ENCODE results near the gene FRA10AC1.

The FRA10AC1 gene

DNA sequence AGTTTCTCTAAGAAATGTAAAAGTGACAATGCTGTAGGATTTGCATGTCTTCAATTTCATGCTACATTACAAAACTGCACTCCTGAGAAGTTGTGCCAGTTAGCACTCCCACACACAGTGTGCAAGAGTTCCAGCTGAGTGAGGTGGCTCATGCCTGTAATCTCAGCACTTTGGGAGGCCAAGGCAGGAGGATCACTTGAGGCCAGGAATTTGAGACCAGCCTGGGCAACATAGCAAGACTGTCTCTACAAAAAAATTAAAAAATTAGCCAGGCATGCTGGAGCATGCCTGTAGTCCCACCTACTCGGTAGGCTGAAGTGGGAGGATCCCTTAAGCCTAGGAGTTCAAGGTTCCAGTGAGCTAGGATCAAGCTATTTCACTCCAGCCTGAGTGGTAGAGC, 44.6 kb downstream of the FRA10AC1 start:
- Histone ChIP-seq H3K27me3 (ENCODE audit: low read depth, low read length) (no peaks in the 10 kb centered on the region), H3K9me3 (ENCODE audit: insufficient read depth, low read length) (no peaks in the 10 kb centered on the region)

DNA sequence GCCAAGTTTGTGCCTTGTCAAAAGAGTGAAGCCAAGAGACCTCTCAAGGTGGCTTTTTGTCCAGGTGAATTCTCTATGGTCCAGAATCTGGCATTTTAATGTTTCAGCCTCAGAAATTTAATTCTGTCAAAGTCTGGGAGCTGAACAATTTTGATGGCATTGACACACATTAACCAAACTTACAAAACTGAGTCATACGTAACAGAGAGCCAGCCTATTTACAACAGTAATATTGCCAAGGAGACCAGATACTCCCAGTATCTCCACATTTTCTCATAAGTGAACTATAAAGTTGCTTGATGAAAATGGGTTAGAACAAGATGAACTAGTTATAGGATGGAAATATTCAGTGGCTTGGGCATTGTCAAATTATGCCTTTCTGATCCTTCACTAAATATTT, 46.2 kb downstream of the FRA10AC1 start:
- Histone ChIP-seq H3K36me3 (replicated peaks; ENCODE audit: low read depth, low read length) (no peaks in the 10 kb centered on the region), H4K20me1 (ENCODE audit: insufficient read depth, low read length) (no peaks in the 10 kb centered on the region), H3K27ac (ENCODE audit: low read length) (no peak overlapping the region), H3K9ac (ENCODE audit: low read length) (no peak overlapping the region), H3K4me2 (ENCODE audit: low read length) (no peak overlapping the region), H2AFZ (ENCODE audit: low read depth, low read length) (no peak overlapping the region), H3K27me3 (ENCODE audit: low read depth, low read length) (no peaks in the 10 kb centered on the region), H3K4me3 (ENCODE audit: low read length) (no peak overlapping the region), H3K4me1 (ENCODE audit: low read length) (no peaks in the 10 kb centered on the region), H3K9me3 (ENCODE audit: insufficient read depth, low read length) (no peaks in the 10 kb centered on the region), H3K79me2 (ENCODE audit: low read length) (no peaks in the 10 kb centered on the region)
- TF ChIP-seq EZH2phosphoT487 (IDR thresholded peaks at IDR 0.05; ENCODE audit: low read depth), result no peak
- TF ChIP-seq, protein P1, sequence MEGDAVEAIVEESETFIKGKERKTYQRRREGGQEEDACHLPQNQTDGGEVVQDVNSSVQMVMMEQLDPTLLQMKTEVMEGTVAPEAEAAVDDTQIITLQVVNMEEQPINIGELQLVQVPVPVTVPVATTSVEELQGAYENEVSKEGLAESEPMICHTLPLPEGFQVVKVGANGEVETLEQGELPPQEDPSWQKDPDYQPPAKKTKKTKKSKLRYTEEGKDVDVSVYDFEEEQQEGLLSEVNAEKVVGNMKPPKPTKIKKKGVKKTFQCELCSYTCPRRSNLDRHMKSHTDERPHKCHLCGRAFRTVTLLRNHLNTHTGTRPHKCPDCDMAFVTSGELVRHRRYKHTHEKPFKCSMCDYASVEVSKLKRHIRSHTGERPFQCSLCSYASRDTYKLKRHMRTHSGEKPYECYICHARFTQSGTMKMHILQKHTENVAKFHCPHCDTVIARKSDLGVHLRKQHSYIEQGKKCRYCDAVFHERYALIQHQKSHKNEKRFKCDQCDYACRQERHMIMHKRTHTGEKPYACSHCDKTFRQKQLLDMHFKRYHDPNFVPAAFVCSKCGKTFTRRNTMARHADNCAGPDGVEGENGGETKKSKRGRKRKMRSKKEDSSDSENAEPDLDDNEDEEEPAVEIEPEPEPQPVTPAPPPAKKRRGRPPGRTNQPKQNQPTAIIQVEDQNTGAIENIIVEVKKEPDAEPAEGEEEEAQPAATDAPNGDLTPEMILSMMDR (IDR thresholded peaks at IDR 0.05; ENCODE audit: low read depth, low read length), result no peak

More for the DNA sequence above, 44.6 kb downstream of the FRA10AC1 start:
- H3K79me2 ChIP-seq (ENCODE audit: low read length), result no peaks in the 10 kb centered on the region
- no peak overlapping the region for H3K9ac ChIP-seq (ENCODE audit: low read length)
- H4K20me1 ChIP-seq (ENCODE audit: insufficient read depth, low read length), result no peaks in the 10 kb centered on the region
- no peaks in the 10 kb centered on the region for H3K4me1 ChIP-seq (ENCODE audit: low read length)
- H3K27ac ChIP-seq (ENCODE audit: low read length), result no peak overlapping the region
- H3K4me2 ChIP-seq (ENCODE audit: low read length), result no peak overlapping the region
- no peak overlapping the region for H2AFZ ChIP-seq (ENCODE audit: low read depth, low read length)
- H3K4me3 ChIP-seq (ENCODE audit: low read length), result no peak overlapping the region
- TF ChIP-seq, protein P1 (IDR thresholded peaks at IDR 0.05; ENCODE audit: low read depth, low read length), result no peak
- TF ChIP-seq EZH2phosphoT487 (IDR thresholded peaks at IDR 0.05; ENCODE audit: low read depth), result no peak
- no peaks in the 10 kb centered on the region for H3K36me3 ChIP-seq (replicated peaks; ENCODE audit: low read depth, low read length)

DNA sequence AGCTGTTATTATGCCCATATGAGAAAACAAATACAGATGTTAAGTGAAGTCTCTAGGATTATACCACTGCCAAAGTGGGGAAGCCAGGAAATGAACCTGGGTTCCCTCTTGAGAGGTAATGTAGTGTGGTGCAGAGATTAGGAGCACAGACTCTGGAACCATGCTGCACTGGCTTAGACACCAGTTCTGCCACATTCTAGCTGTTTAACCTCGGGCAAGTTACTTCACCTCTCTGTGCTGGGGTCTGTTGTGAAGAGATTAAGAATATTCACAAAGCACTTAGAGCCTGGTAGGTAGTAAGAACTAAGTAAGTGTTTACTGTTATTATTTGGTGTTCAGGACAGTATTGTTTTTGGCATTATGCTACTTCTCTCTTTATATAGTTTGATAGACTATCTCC, 48.2 kb downstream of the FRA10AC1 start:
- H2AFZ ChIP-seq (ENCODE audit: low read depth, low read length), result no peak overlapping the region
- no peaks in the 10 kb centered on the region for H3K36me3 ChIP-seq (replicated peaks; ENCODE audit: low read depth, low read length)
- TF ChIP-seq EZH2phosphoT487 (IDR thresholded peaks at IDR 0.05; ENCODE audit: low read depth), result no peak
- TF ChIP-seq, protein P1 (IDR thresholded peaks at IDR 0.05; ENCODE audit: low read depth, low read length), result no peak

DNA sequence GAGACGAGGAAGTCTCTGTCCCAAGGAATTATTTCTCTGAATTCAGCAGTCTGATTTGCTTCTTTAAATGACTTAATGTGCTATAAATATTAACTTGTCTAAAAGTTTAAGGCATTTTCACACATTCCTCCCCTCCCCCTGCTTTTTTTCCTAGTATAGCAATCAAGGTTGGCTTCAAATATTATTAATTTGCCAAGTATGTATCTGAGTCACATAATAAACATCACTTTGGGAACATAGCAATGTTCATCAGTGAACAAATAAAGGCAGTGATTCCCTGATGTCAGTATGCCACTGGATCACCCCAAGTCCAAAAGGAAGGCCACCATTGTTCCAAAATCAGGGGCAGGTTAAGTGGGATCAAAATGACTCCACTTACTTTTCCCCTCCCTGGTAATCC, 49.5 kb downstream of the FRA10AC1 start:
- Histone ChIP-seq H3K79me2 (ENCODE audit: low read length) (no peaks in the 10 kb centered on the region), H3K27me3 (ENCODE audit: low read depth, low read length) (no peaks in the 10 kb centered on the region), H3K4me3 (ENCODE audit: low read length) (no peak overlapping the region), H3K4me2 (ENCODE audit: low read length) (no peak overlapping the region), H4K20me1 (ENCODE audit: insufficient read depth, low read length) (no peaks in the 10 kb centered on the region), H3K27ac (ENCODE audit: low read length) (no peak overlapping the region), H3K36me3 (replicated peaks; ENCODE audit: low read depth, low read length) (no peaks in the 10 kb centered on the region), H3K4me1 (ENCODE audit: low read length) (no peaks in the 10 kb centered on the region), H3K9ac (ENCODE audit: low read length) (no peak overlapping the region), H2AFZ (ENCODE audit: low read depth, low read length) (no peak overlapping the region), H3K9me3 (ENCODE audit: insufficient read depth, low read length) (no peaks in the 10 kb centered on the region)
- TF ChIP-seq, protein P1 (IDR thresholded peaks at IDR 0.05; ENCODE audit: low read depth, low read length), result no peak
- TF ChIP-seq EZH2phosphoT487 (IDR thresholded peaks at IDR 0.05; ENCODE audit: low read depth), result no peak

More for the DNA sequence above, 48.2 kb downstream of the FRA10AC1 start:
- Histone ChIP-seq H3K9ac (ENCODE audit: low read length) (no peak overlapping the region), H3K4me1 (ENCODE audit: low read length) (no peaks in the 10 kb centered on the region), H3K4me3 (ENCODE audit: low read length) (no peak overlapping the region), H3K9me3 (ENCODE audit: insufficient read depth, low read length) (no peaks in the 10 kb centered on the region), H3K79me2 (ENCODE audit: low read length) (no peaks in the 10 kb centered on the region), H3K27ac (ENCODE audit: low read length) (no peak overlapping the region), H3K4me2 (ENCODE audit: low read length) (no peak overlapping the region), H4K20me1 (ENCODE audit: insufficient read depth, low read length) (no peaks in the 10 kb centered on the region), H3K27me3 (ENCODE audit: low read depth, low read length) (no peaks in the 10 kb centered on the region)

Data from OCI-LY3 (cell line).